ENCODE results near the gene DNMBP.
"Not testable (repeated sequence)": the region's sequence is repeated elsewhere in the genome, so short reads cannot be mapped to it uniquely, and the experiment has no call there.

The DNMBP gene

DNA sequence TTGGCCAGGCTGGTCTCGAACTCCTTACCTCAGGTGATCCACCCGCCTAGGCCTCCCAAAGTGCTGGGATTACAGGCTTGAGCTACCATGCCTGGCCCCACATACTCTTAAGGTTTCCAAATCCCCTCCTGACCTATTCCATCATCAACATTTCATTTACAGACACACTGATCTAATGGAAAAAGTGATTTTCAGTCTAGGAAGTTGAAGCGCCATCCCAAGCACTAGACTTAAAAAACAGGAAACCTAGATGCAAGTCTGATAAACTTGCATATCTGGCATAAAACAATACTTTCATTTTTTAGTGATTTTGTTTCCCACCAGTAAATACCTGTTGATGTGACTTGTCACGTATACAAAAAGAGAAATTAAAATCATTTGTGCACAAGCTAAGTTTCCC is 44.0 kb downstream of the DNMBP start:
- H2AFZ ChIP-seq (ENCODE audit: low read length) = no peak overlapping the region
- no peaks in the 10 kb centered on the region for H3K9me3 ChIP-seq (replicated peaks in 1 of 2; ENCODE audit: control insufficient read depth in 2 of 2, insufficient read depth in 1 of 2, low read depth in 1 of 2, low read length in 2 of 2)
- H2BK5ac ChIP-seq (ENCODE audit: low read length) = no peak overlapping the region
- H2BK15ac ChIP-seq (ENCODE audit: low read length) = no peak overlapping the region
- no CpG with 5 or more reads among the region's 4 CpGs for WGBS, 2 donors (ENCODE audit: extremely low coverage in 2 of 2, insufficient read length in 2 of 2, insufficient replicate concordance in 1 of 2)
- H4K91ac ChIP-seq (ENCODE audit: low read depth, low read length, poor library complexity) = no peak overlapping the region
- H3K79me1 ChIP-seq (ENCODE audit: low read depth, low read length) = no peaks in the 10 kb centered on the region
- no peaks in the 10 kb centered on the region for H3K4me1 ChIP-seq (ENCODE audit: control insufficient read depth in 2 of 2, insufficient read depth in 1 of 2, low read depth in 1 of 2, low read length in 2 of 2)
- no peak overlapping the region for H2BK12ac ChIP-seq (ENCODE audit: low read length)
- H3K4me2 ChIP-seq (ENCODE audit: insufficient read depth, low read length, poor library complexity, severe bottlenecking) = no peak overlapping the region
- no peak overlapping the region for H3K4ac ChIP-seq (ENCODE audit: low read length)
- H3K23ac ChIP-seq (ENCODE audit: low read depth, low read length, poor library complexity) = no peak overlapping the region
- no peak overlapping the region for H3K18ac ChIP-seq (ENCODE audit: low read length)
- no peak overlapping the region for H4K8ac ChIP-seq (ENCODE audit: low read depth, low read length)
- no peak overlapping the region for H3K9ac ChIP-seq (ENCODE audit: low read depth, low read length, poor library complexity)
- peaks cover 0 to 34% of the 10 kb centered on the region in 2 donors for H3K36me3 ChIP-seq (replicated peaks in 1 of 2; ENCODE audit: control insufficient read depth in 2 of 2, insufficient read depth in 2 of 2, low read length in 2 of 2)
- no peak overlapping the region for H3K27ac ChIP-seq (replicated peaks; ENCODE audit: low read length)
- H3K4me3 ChIP-seq (ENCODE audit: low read length in 2 of 2) = no peak overlapping the region
- H3K27me3 ChIP-seq (ENCODE audit: control insufficient read depth in 3 of 3, insufficient read depth in 3 of 3, low read depth in 1 of 3, low read length in 3 of 3) = no peaks in the 10 kb centered on the region
- H2BK120ac ChIP-seq (ENCODE audit: low read depth, low read length) = no peak overlapping the region
- H2AK5ac ChIP-seq (ENCODE audit: low read depth, low read length) = no peak overlapping the region
- DNase-seq (ENCODE audit: low spot score) = no peak
- H3K14ac ChIP-seq (ENCODE audit: low read length) = no peak overlapping the region

GRCh38 chr10:99964791-99965190 is 45.0 kb downstream of the DNMBP start:
- H3K4me1 ChIP-seq (ENCODE audit: control insufficient read depth in 2 of 2, insufficient read depth in 1 of 2, low read depth in 1 of 2, low read length in 2 of 2) = no peaks in the 10 kb centered on the region
- no peak overlapping the region for H2BK15ac ChIP-seq (ENCODE audit: low read length)
- H3K4ac ChIP-seq (ENCODE audit: low read length) = no peak overlapping the region
- H3K9me3 ChIP-seq (replicated peaks in 1 of 2; ENCODE audit: control insufficient read depth in 2 of 2, insufficient read depth in 1 of 2, low read depth in 1 of 2, low read length in 2 of 2) = no peaks in the 10 kb centered on the region
- no peak overlapping the region for H3K4me3 ChIP-seq (ENCODE audit: low read length in 2 of 2)
- no peaks in the 10 kb centered on the region for H3K27me3 ChIP-seq (ENCODE audit: control insufficient read depth in 3 of 3, insufficient read depth in 3 of 3, low read depth in 1 of 3, low read length in 3 of 3)
- no CpG with 5 or more reads among the region's 7 CpGs for WGBS, 2 donors (ENCODE audit: extremely low coverage in 2 of 2, insufficient read length in 2 of 2, insufficient replicate concordance in 1 of 2)
- H4K8ac ChIP-seq (ENCODE audit: low read depth, low read length) = no peak overlapping the region
- no peak overlapping the region for H2BK120ac ChIP-seq (ENCODE audit: low read depth, low read length)
- H3K18ac ChIP-seq (ENCODE audit: low read length) = no peak overlapping the region
- no peaks in the 10 kb centered on the region for H3K79me1 ChIP-seq (ENCODE audit: low read depth, low read length)
- DNase-seq (ENCODE audit: low spot score) = no peak
- H2AFZ ChIP-seq (ENCODE audit: low read length) = no peak overlapping the region
- H3K23ac ChIP-seq (ENCODE audit: low read depth, low read length, poor library complexity) = no peak overlapping the region
- H3K4me2 ChIP-seq (ENCODE audit: insufficient read depth, low read length, poor library complexity, severe bottlenecking) = no peak overlapping the region
- peaks cover 0 to 26% of the 10 kb centered on the region in 2 donors for H3K36me3 ChIP-seq (replicated peaks in 1 of 2; ENCODE audit: control insufficient read depth in 2 of 2, insufficient read depth in 2 of 2, low read length in 2 of 2)
- no peak overlapping the region for H3K9ac ChIP-seq (ENCODE audit: low read depth, low read length, poor library complexity)
- no peak overlapping the region for H2BK5ac ChIP-seq (ENCODE audit: low read length)
- no peak overlapping the region for H3K14ac ChIP-seq (ENCODE audit: low read length)
- H2AK5ac ChIP-seq (ENCODE audit: low read depth, low read length) = no peak overlapping the region
- H2BK12ac ChIP-seq (ENCODE audit: low read length) = no peak overlapping the region
- no peak overlapping the region for H3K27ac ChIP-seq (replicated peaks; ENCODE audit: low read length)
- no peak overlapping the region for H4K91ac ChIP-seq (ENCODE audit: low read depth, low read length, poor library complexity)

GRCh38 chr10:99963467-99964165 is 46.1 kb downstream of the DNMBP start:
- H3K4ac ChIP-seq (ENCODE audit: low read length); H3K27me3 ChIP-seq (ENCODE audit: control insufficient read depth in 3 of 3, insufficient read depth in 3 of 3, low read depth in 1 of 3, low read length in 3 of 3); H3K9ac ChIP-seq (ENCODE audit: low read depth, low read length, poor library complexity); H2AK5ac ChIP-seq (ENCODE audit: low read depth, low read length); H3K4me3 ChIP-seq (ENCODE audit: low read length in 2 of 2); H3K27ac ChIP-seq (replicated peaks; ENCODE audit: low read length); H4K8ac ChIP-seq (ENCODE audit: low read depth, low read length); H2BK5ac ChIP-seq (ENCODE audit: low read length); H2BK15ac ChIP-seq (ENCODE audit: low read length); H3K14ac ChIP-seq (ENCODE audit: low read length); H4K91ac ChIP-seq (ENCODE audit: low read depth, low read length, poor library complexity); H3K4me1 ChIP-seq (ENCODE audit: control insufficient read depth in 2 of 2, insufficient read depth in 1 of 2, low read depth in 1 of 2, low read length in 2 of 2); DNase-seq (ENCODE audit: low spot score); H3K9me3 ChIP-seq (replicated peaks in 1 of 2; ENCODE audit: control insufficient read depth in 2 of 2, insufficient read depth in 1 of 2, low read depth in 1 of 2, low read length in 2 of 2); H3K18ac ChIP-seq (ENCODE audit: low read length); H3K79me1 ChIP-seq (ENCODE audit: low read depth, low read length); H3K4me2 ChIP-seq (ENCODE audit: insufficient read depth, low read length, poor library complexity, severe bottlenecking); H2BK12ac ChIP-seq (ENCODE audit: low read length); H2AFZ ChIP-seq (ENCODE audit: low read length); H3K23ac ChIP-seq (ENCODE audit: low read depth, low read length, poor library complexity); H2BK120ac ChIP-seq (ENCODE audit: low read depth, low read length): not testable (repeated sequence)
- H3K36me3 ChIP-seq (replicated peaks in 1 of 2; ENCODE audit: control insufficient read depth in 2 of 2, insufficient read depth in 2 of 2, low read length in 2 of 2) = peaks cover 0 to 15% of the 10 kb centered on the region in 2 donors
- no CpG with 5 or more reads among the region's 7 CpGs for WGBS, 2 donors (ENCODE audit: extremely low coverage in 2 of 2, insufficient read length in 2 of 2, insufficient replicate concordance in 1 of 2)

- Histone ChIP-seq H3K18ac (ENCODE audit: low read length) (no peak overlapping the region), H3K4me1 (ENCODE audit: control insufficient read depth in 2 of 2, insufficient read depth in 1 of 2, low read depth in 1 of 2, low read length in 2 of 2) (no peaks in the 10 kb centered on the region), H3K23ac (ENCODE audit: low read depth, low read length, poor library complexity) (no peak overlapping the region), H3K79me1 (ENCODE audit: low read depth, low read length) (no peaks in the 10 kb centered on the region), H4K91ac (ENCODE audit: low read depth, low read length, poor library complexity) (no peak overlapping the region), H3K9ac (ENCODE audit: low read depth, low read length, poor library complexity) (no peak overlapping the region), H3K14ac (ENCODE audit: low read length) (no peak overlapping the region), H2BK15ac (ENCODE audit: low read length) (no peak overlapping the region), H3K9me3 (replicated peaks in 1 of 2; ENCODE audit: control insufficient read depth in 2 of 2, insufficient read depth in 1 of 2, low read depth in 1 of 2, low read length in 2 of 2) (no peaks in the 10 kb centered on the region), H2BK120ac (ENCODE audit: low read depth, low read length) (no peak overlapping the region), H3K4me3 (ENCODE audit: low read length in 2 of 2) (no peak overlapping the region), H2AK5ac (ENCODE audit: low read depth, low read length) (no peak overlapping the region), H2BK5ac (ENCODE audit: low read length) (no peak overlapping the region), H2AFZ (ENCODE audit: low read length) (no peak overlapping the region), H3K4me2 (ENCODE audit: insufficient read depth, low read length, poor library complexity, severe bottlenecking) (no peak overlapping the region), H2BK12ac (ENCODE audit: low read length) (no peak overlapping the region), H3K36me3 (replicated peaks in 1 of 2; ENCODE audit: control insufficient read depth in 2 of 2, insufficient read depth in 2 of 2, low read length in 2 of 2) (peaks cover 6 to 29% of the 10 kb centered on the region in 2 donors), H3K27ac (replicated peaks; ENCODE audit: low read length) (no peak overlapping the region), H3K27me3 (ENCODE audit: control insufficient read depth in 3 of 3, insufficient read depth in 3 of 3, low read depth in 1 of 3, low read length in 3 of 3) (no peaks in the 10 kb centered on the region), H4K8ac (ENCODE audit: low read depth, low read length) (no peak overlapping the region), H3K4ac (ENCODE audit: low read length) (no peak overlapping the region)
- WGBS, 2 donors (ENCODE audit: extremely low coverage in 2 of 2, insufficient read length in 2 of 2, insufficient replicate concordance in 1 of 2) = no CpG with 5 or more reads among the region's 6 CpGs
- no peak for DNase-seq (ENCODE audit: low spot score)
These were observed 50.9 kb downstream of the DNMBP start for GRCh38 chr10:99958806-99959205.

Data from neuronal stem cell (in vitro differentiated cells).